ENCODE results near the gene KRTAP4-7.

The KRTAP4-7 gene

DNA sequence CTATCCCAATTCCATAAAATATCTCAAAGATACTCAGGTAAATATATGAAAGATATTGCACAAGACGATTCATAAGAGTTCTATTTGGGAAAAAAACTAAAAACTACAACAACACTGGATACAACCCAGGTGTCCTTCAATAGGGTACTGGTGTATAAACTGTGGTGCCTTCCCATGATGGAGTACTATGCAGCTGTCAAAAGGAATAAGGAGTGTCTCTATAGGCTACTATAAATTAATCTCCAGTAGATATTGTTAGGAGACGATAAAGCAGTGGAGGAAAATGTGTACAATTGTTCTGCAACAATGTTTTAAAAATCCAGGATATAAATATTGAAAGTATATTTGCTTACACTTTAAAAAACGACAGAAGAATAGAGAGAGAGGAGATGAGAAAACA, 42.5 kb downstream of the KRTAP4-7 start:
- H3K18ac ChIP-seq (ENCODE audit: low read length), result no peak overlapping the region
- H4K8ac ChIP-seq (ENCODE audit: low read depth, low read length), result no peak overlapping the region
- no peak overlapping the region for H3K4ac ChIP-seq (ENCODE audit: low read depth, low read length)
- no peak for DNase-seq
- H4K12ac ChIP-seq (ENCODE audit: low read depth, low read length), result no peak overlapping the region
- no peak overlapping the region for H3K23ac ChIP-seq (ENCODE audit: low read length)
- no peak overlapping the region for H4K91ac ChIP-seq (ENCODE audit: low read depth, low read length)
- no peaks in the 10 kb centered on the region for H3K79me2 ChIP-seq (ENCODE audit: control insufficient read depth, insufficient read depth, low read length, poor library complexity)
- H2BK120ac ChIP-seq (ENCODE audit: insufficient read depth, low read length, poor library complexity), result no peak overlapping the region
- H2AFZ ChIP-seq (ENCODE audit: insufficient read depth, low read length, poor library complexity), result no peak overlapping the region
- no peaks in the 10 kb centered on the region for H3K36me3 ChIP-seq (ENCODE audit: control insufficient read depth in 1 of 2, insufficient read depth in 2 of 2, low read length in 2 of 2)
- no peak overlapping the region for H3K14ac ChIP-seq (ENCODE audit: low read length)
- no peaks in the 10 kb centered on the region for H3K79me1 ChIP-seq (ENCODE audit: low read length)
- H2AK5ac ChIP-seq (ENCODE audit: low read length), result no peak overlapping the region
- H2BK12ac ChIP-seq (ENCODE audit: low read length), result no peak overlapping the region
- H3K27ac ChIP-seq (ENCODE audit: low read depth, low read length), result no peak overlapping the region
- no peaks in the 10 kb centered on the region for H3K9me3 ChIP-seq (ENCODE audit: insufficient read depth, low read depth, low read length)
- no peaks in the 10 kb centered on the region for H3K4me1 ChIP-seq (ENCODE audit: control insufficient read depth in 1 of 2, insufficient read depth in 2 of 2, low read length in 2 of 2)
- no peak overlapping the region for H3K4me2 ChIP-seq (ENCODE audit: low read length)
- H3K4me3 ChIP-seq (ENCODE audit: low read depth, low read length), result no peak overlapping the region
- H3K9ac ChIP-seq (ENCODE audit: low read length), result no peak overlapping the region
- no peak overlapping the region for H2BK5ac ChIP-seq (ENCODE audit: low read depth, low read length, poor library complexity)
- H3K27me3 ChIP-seq (ENCODE audit: insufficient read depth, low read length), result no peaks in the 10 kb centered on the region
- no CpG with 5 or more reads among the region's 3 CpGs for WGBS (ENCODE audit: extremely low coverage, insufficient coverage, insufficient read length)

DNA sequence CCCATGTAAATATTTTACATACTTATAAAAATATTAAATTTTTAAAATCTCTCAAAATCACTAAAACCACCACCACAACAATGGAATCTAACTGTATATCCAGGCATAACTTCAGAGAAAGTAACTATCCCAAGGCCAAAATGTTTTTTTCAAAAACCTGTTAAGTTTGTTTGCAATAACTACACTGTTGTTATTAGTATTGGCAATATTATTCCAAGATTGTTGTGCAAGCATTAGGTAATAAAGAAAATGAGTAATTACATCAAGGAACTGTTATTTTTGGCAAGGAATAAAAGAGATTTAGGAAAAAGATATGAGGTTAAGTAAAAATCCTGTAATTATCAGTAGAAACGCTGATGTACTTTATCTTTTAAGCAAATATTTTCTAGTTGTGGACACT, 43.4 kb downstream of the KRTAP4-7 start:
- H2BK120ac ChIP-seq (ENCODE audit: insufficient read depth, low read length, poor library complexity), result no peak overlapping the region

DNA sequence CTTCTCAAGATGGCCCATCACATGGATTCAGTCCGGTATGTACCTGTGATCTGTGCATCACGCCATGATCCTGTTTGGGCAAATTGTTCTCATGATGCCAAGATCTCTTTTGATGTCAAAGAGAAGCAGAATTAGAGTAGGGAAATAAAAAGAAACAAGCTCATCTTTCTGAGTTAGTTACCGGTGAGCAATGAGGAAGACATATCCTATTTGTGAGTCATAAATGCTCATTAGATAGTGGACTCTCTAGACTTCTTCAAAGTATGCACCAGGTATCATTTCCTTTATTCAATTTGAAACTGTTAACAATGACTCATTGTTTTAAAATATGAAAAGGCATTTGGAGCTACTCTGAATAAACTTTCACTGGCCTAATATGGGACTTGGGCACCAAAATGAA, 48.0 kb downstream of the KRTAP4-7 start:
- no CpG with 5 or more reads among the region's 3 CpGs for WGBS (ENCODE audit: extremely low coverage, insufficient coverage, insufficient read length)

More for the DNA sequence above, 43.4 kb downstream of the KRTAP4-7 start:
- Histone ChIP-seq H2AK5ac (ENCODE audit: low read length) (no peak overlapping the region), H2BK12ac (ENCODE audit: low read length) (no peak overlapping the region), H3K27me3 (ENCODE audit: insufficient read depth, low read length) (no peaks in the 10 kb centered on the region), H3K27ac (ENCODE audit: low read depth, low read length) (no peak overlapping the region), H3K79me1 (ENCODE audit: low read length) (no peaks in the 10 kb centered on the region), H4K91ac (ENCODE audit: low read depth, low read length) (no peak overlapping the region), H3K4me3 (ENCODE audit: low read depth, low read length) (no peak overlapping the region), H3K4ac (ENCODE audit: low read depth, low read length) (no peak overlapping the region), H3K4me1 (ENCODE audit: control insufficient read depth in 1 of 2, insufficient read depth in 2 of 2, low read length in 2 of 2) (no peaks in the 10 kb centered on the region), H2AFZ (ENCODE audit: insufficient read depth, low read length, poor library complexity) (no peak overlapping the region), H3K9me3 (ENCODE audit: insufficient read depth, low read depth, low read length) (no peaks in the 10 kb centered on the region), H3K14ac (ENCODE audit: low read length) (no peak overlapping the region), H4K12ac (ENCODE audit: low read depth, low read length) (no peak overlapping the region), H3K18ac (ENCODE audit: low read length) (no peak overlapping the region), H3K23ac (ENCODE audit: low read length) (no peak overlapping the region), H4K8ac (ENCODE audit: low read depth, low read length) (no peak overlapping the region), H3K4me2 (ENCODE audit: low read length) (no peak overlapping the region), H2BK5ac (ENCODE audit: low read depth, low read length, poor library complexity) (no peak overlapping the region), H3K9ac (ENCODE audit: low read length) (no peak overlapping the region), H3K36me3 (ENCODE audit: control insufficient read depth in 1 of 2, insufficient read depth in 2 of 2, low read length in 2 of 2) (no peaks in the 10 kb centered on the region), H3K79me2 (ENCODE audit: control insufficient read depth, insufficient read depth, low read length, poor library complexity) (no peaks in the 10 kb centered on the region)
- DNase-seq, result no peak
- no CpG with 5 or more reads among the region's 1 CpG for WGBS (ENCODE audit: extremely low coverage, insufficient coverage, insufficient read length)

GRCh38 chr17:41133880-41134735, 50.2 kb downstream of the KRTAP4-7 start:
- no peak for DNase-seq
- H3K79me2 ChIP-seq (ENCODE audit: control insufficient read depth, insufficient read depth, low read length, poor library complexity), result no peaks in the 10 kb centered on the region
- H3K36me3 ChIP-seq (ENCODE audit: control insufficient read depth in 1 of 2, insufficient read depth in 2 of 2, low read length in 2 of 2), result no peaks in the 10 kb centered on the region
- H3K27ac ChIP-seq (ENCODE audit: low read depth, low read length), result no peak overlapping the region
- no peak overlapping the region for H2AK5ac ChIP-seq (ENCODE audit: low read length)
- H2BK5ac ChIP-seq (ENCODE audit: low read depth, low read length, poor library complexity), result no peak overlapping the region
- no peak overlapping the region for H2BK120ac ChIP-seq (ENCODE audit: insufficient read depth, low read length, poor library complexity)
- no peak overlapping the region for H2BK12ac ChIP-seq (ENCODE audit: low read length)
- H3K4me3 ChIP-seq (ENCODE audit: low read depth, low read length), result no peak overlapping the region
- H3K18ac ChIP-seq (ENCODE audit: low read length), result no peak overlapping the region
- no peak overlapping the region for H4K12ac ChIP-seq (ENCODE audit: low read depth, low read length)
- no peak overlapping the region for H3K23ac ChIP-seq (ENCODE audit: low read length)
- H3K9me3 ChIP-seq (ENCODE audit: insufficient read depth, low read depth, low read length), result no peaks in the 10 kb centered on the region
- H3K14ac ChIP-seq (ENCODE audit: low read length), result no peak overlapping the region
- H3K4ac ChIP-seq (ENCODE audit: low read depth, low read length), result no peak overlapping the region
- H2AFZ ChIP-seq (ENCODE audit: insufficient read depth, low read length, poor library complexity), result no peak overlapping the region
- H3K79me1 ChIP-seq (ENCODE audit: low read length), result no peaks in the 10 kb centered on the region
- H3K27me3 ChIP-seq (ENCODE audit: insufficient read depth, low read length), result no peaks in the 10 kb centered on the region
- no peak overlapping the region for H4K8ac ChIP-seq (ENCODE audit: low read depth, low read length)
- no CpG with 5 or more reads among the region's 2 CpGs for WGBS (ENCODE audit: extremely low coverage, insufficient coverage, insufficient read length)
- H3K4me2 ChIP-seq (ENCODE audit: low read length), result no peak overlapping the region
- no peak overlapping the region for H4K91ac ChIP-seq (ENCODE audit: low read depth, low read length)
- no peaks in the 10 kb centered on the region for H3K4me1 ChIP-seq (ENCODE audit: control insufficient read depth in 1 of 2, insufficient read depth in 2 of 2, low read length in 2 of 2)
- no peak overlapping the region for H3K9ac ChIP-seq (ENCODE audit: low read length)

More for the DNA sequence above, 48.0 kb downstream of the KRTAP4-7 start:
- Histone ChIP-seq H3K23ac (ENCODE audit: low read length) (no peak overlapping the region), H3K27me3 (ENCODE audit: insufficient read depth, low read length) (no peaks in the 10 kb centered on the region), H3K79me2 (ENCODE audit: control insufficient read depth, insufficient read depth, low read length, poor library complexity) (no peaks in the 10 kb centered on the region), H3K27ac (ENCODE audit: low read depth, low read length) (no peak overlapping the region), H4K12ac (ENCODE audit: low read depth, low read length) (no peak overlapping the region), H3K14ac (ENCODE audit: low read length) (no peak overlapping the region), H2BK120ac (ENCODE audit: insufficient read depth, low read length, poor library complexity) (no peak overlapping the region), H3K9ac (ENCODE audit: low read length) (no peak overlapping the region), H2BK12ac (ENCODE audit: low read length) (no peak overlapping the region), H3K4me3 (ENCODE audit: low read depth, low read length) (no peak overlapping the region), H3K4ac (ENCODE audit: low read depth, low read length) (no peak overlapping the region), H3K36me3 (ENCODE audit: control insufficient read depth in 1 of 2, insufficient read depth in 2 of 2, low read length in 2 of 2) (no peaks in the 10 kb centered on the region), H4K91ac (ENCODE audit: low read depth, low read length) (no peak overlapping the region), H2AK5ac (ENCODE audit: low read length) (no peak overlapping the region), H4K8ac (ENCODE audit: low read depth, low read length) (no peak overlapping the region), H3K18ac (ENCODE audit: low read length) (no peak overlapping the region), H2BK5ac (ENCODE audit: low read depth, low read length, poor library complexity) (no peak overlapping the region), H3K4me2 (ENCODE audit: low read length) (no peak overlapping the region), H2AFZ (ENCODE audit: insufficient read depth, low read length, poor library complexity) (no peak overlapping the region), H3K79me1 (ENCODE audit: low read length) (no peaks in the 10 kb centered on the region), H3K9me3 (ENCODE audit: insufficient read depth, low read depth, low read length) (no peaks in the 10 kb centered on the region), H3K4me1 (ENCODE audit: control insufficient read depth in 1 of 2, insufficient read depth in 2 of 2, low read length in 2 of 2) (no peaks in the 10 kb centered on the region)
- peak in 1 of 2 donors; percentile 73 for DNase-seq
